DMS153 treated with DMSO at 0.1 percent for 48 hours (cell line): ENCODE results near the gene CMC2.

Source experiments
- DNase-seq: peaks from one replicate; lab custom pipeline; 2025; ENCODE audit not compliant: unreplicated experiment; lab: John Stamatoyannopoulos, UW

The CMC2 gene

GRCh38 chr16:80981103-80981502, 25.6 kb downstream of the CMC2 start:
- no peak for DNase-seq

- DNase-seq = no peak
These were observed 29.7 kb downstream of the CMC2 start for GRCh38 chr16:80976946-80977345.

DNA sequence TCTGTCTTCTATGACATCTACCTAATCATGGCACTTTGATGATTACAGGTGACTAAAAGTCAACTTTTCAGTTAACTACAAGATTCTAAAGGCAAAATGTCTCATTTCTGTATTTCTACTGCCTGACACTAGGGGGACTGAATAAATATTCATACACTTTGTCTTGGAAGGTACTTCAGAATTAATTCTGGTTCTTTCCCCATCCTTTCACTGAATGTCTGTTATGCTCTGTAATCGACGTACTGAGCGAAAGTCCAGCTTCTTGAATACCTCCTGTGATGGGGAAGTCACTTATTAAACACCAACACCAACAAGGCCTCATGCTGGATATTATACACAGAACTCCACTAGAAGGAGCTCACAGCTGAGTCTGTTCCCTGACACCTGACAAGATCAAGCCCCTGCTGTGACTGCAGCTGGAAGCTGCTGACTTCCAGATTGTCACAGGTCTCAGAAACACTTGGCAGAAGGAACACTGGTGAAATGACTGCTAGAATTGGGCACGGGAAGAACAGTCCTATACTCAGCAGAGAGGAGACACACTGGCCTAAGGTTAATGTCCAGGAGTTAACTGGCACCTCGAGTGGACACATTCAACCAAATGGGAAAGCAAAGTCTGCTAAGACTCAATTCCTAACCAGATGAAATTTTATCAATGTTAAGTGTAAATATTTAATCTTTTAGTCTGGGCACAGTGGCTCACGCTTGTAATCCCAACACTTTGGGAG, 31.9 kb downstream of the CMC2 start:
- DNase-seq = no peak

DNA sequence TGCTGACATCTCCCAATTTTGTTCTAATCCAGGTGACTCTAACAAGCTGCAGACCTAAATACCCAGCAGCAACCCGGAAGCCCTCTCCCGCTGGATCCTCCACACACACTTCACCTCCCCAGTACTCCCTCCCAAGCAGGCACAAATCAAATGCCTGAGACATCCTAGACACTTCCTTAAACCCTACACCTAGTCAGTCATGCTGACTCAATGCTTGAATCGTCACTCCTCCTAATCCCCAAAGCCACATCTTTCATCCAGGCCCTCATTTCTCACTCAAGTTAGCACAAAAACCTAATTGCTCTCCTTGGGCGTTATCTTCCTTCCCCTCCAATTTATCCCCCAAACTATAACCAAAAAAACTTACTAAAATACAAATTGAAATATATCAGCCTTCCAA, 32.7 kb downstream of the CMC2 start:
- no peak for DNase-seq

GRCh38 chr16:80972611-80973010, 34.1 kb downstream of the CMC2 start:
- DNase-seq = no peak

GRCh38 chr16:80971819-80972218, 34.9 kb downstream of the CMC2 start:
- DNase-seq = no peak

GRCh38 chr16:80969114-80969484, 37.6 kb downstream of the CMC2 start:
- DNase-seq = no peak

- no peak for DNase-seq
These were observed 38.1 kb downstream of the CMC2 start for GRCh38 chr16:80968386-80969113.

- DNase-seq = no peak
These were observed 40.1 kb downstream of the CMC2 start for GRCh38 chr16:80966617-80967016.

GRCh38 chr16:80964351-80964750, 42.3 kb downstream of the CMC2 start:
- no peak for DNase-seq

- DNase-seq = no peak
These were observed 43.8 kb downstream of the CMC2 start for GRCh38 chr16:80962879-80963278.

DNA sequence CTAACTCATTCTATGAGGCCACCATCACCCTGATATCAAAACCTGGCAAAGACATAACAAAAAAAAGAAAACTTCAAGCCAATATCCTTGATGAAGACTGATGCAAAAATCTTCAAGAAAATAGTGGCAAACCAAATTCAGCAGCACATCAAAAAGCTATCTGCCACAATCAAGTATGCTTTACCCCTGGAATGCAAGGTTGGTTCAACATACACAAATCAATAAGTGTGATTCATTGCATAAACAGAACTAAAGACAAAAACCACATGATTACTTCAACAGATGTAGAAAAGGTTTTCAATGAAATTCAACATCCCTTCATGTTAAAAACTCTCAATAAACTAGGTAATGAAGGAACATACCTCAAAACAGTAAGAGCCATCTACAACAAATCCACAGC, 48.4 kb downstream of the CMC2 start:
- DNase-seq = no peak

DNA sequence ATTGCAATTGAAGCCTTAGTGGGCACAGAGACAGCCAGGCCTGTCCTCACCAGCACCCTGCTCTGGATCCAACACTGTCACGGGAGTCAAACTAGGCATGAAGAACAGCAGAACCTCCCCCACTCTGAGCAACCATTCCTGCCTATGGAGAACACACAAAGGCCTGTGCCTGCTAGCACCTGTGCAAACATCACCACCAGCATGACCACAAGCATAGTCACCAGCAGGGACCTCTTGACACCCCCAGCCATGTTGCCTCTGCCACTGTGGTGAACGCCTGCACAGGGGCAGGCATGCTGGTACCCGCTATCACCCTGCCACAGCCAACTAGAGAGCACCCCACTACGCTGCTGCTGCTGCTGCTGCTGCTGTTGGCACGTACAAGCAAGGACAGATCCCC, 51.7 kb downstream of the CMC2 start:
- no peak for DNase-seq

GRCh38 chr16:80948886-80949493, 57.7 kb downstream of the CMC2 start:
- no peak for DNase-seq

DNA sequence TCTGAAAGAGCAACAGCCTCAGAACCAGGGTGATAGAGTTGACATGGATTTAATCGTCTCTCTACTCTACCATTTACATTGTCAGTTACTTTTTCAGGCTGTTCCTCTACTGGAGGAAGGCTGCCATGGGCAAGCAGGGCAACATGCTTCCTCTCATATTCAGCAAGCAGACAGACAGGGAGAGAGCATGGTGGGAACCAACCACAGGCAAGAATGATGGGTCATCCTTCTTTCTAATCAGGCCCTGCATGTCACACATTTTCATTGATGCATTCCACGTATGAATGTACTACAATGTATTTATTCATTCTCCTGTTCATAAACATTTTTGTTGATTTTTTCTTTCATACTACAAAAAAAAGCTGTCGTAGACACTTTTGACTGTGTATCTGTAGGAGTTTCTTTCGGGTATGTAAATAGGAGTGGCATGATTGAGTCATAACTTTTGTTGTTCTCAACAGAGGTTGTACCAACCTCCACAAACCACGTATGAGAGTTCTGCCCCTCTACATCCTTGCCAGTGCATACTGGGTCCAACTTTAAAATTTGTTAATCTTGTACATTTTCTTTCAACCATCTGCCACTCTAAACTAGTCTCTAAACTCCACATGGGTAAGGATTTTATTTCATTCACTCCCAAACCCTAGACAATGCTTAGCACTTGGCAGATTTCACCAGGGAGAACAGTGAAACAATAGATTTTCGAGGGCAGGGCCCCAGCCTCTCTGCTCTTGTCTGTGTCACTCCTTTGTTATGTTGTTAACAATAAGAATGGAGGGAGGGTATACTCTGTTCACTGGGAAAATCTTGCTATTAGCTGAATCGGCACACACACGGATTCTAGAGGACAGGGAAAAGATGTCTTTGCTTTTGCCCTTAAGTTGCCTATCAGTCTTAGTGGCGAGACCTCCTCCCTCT, 58.7 kb downstream of the CMC2 start:
- DNase-seq = no peak

DNA sequence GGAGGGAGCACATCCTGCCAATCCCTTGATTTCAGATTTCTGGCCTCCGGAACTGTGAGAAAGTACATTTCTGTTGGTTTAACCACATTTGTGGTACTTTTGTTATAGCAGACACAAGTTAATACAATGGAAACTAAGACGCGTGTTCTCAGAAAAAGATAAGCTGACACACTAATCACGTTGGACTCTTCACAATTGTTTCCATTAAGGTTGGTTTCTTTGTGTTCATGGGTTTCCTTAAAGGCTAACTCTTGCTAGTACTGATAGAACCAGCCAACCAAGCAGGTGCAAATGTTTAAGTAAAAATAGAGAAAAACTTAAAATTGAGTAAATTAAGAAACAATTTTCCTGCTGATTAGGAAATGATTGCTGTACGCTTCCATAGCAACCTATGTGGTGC, 59.4 kb downstream of the CMC2 start:
- DNase-seq = no peak

GRCh38 chr16:80946481-80946880, 60.2 kb downstream of the CMC2 start:
- DNase-seq = no peak

DNA sequence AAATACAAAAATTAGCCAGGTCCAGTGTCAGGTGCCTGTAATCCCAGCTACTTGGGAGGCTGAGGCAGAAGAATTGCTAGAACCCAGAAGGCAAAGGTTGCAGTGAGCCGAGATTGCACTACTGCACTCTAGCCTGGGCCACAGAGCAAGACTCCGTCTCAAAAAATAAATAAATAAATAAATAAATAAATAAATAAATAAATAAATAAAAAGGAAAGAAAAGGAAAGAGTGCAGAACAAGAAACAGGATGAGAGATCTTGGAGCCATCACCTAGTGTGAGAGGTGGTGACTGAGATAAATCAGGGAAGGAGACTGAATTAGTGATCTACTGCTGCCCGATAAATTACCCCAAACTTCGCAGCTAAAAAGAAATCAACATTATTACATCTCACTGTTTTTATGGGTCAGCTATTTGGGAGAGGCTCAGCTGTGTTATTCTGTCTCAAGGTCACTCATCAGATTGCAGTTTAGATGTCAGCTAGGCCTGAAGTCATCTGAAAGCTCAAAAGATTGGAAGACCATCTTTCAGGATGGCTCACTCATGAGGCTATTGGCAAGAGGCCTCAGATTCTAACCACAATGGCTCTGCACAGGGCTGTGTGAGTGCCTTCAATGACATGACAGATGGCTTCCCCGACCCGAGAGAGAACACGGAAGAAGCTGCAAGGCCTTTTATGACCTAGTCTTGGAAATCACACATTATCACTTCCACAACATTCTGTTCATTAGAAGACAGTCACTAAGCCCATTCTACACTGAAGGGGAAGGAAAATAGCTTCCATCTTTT, 66.4 kb downstream of the CMC2 start:
- DNase-seq = no peak

DNA sequence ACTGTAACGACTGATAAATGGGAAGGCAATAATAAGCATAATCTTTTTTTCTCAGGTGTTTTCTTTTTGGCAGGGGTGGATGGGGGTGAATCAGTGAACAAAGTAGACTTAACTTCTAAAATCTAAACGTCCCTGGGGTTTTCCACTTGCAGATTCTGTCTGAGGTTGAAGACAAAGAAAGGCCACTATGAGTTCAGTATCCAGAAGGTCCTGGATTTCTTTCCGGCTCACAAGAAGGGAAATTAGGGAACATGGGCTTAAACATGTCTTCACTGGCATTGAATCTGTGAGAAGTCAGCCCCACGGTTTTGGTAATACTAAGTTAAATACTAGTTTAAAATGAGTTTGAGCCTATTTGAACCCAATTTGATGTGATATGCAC, 67.8 kb downstream of the CMC2 start:
- no peak for DNase-seq

GRCh38 chr16:80938004-80938878, 68.4 kb downstream of the CMC2 start:
- DNase-seq = no peak
